GM12865 (cell line): ENCODE results near the gene INSYN2A.

Source experiments
- DNase-seq: peaks from one replicate; pipeline ENCODE4 v3.0.0; 2010; ENCODE audit warnings: low read depth
- H3K4me3 ChIP-seq: 2 replicates; pipeline ENCODE4 v1.5.1; 2011; ENCODE audit warnings: mild to moderate bottlenecking, low read depth, low read length, control low read depth
- TF ChIP-seq, protein P1 (sequence below): IDR thresholded peaks from 2 replicates; pipeline ENCODE4 v1.5.1; 2011; ENCODE audit warnings: low read length, control low read depth, low read depth, inconsistent platforms; ENCODE audit not compliant: insufficient read depth; ENCODE audit errors: missing control alignments

INSYN2A gene, protein sequence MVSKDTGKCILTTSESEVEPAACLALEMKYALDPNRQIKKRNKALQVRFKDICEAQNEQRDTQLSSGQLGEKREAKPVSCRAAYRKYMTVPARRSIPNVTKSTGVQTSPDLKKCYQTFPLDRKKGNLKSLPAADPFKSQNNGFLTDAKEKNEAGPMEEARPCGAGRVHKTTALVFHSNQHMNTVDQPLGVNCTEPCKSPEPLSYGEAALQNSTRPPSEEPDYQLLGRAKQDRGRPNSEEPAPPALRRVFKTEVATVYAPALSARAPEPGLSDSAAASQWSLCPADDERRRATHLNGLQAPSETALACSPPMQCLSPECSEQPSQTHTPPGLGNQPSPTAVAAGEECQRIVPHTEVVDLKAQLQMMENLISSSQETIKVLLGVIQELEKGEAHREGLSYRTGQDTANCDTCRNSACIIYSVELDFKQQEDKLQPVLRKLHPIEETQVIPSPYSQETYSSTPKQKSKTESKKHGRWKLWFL

DNA sequence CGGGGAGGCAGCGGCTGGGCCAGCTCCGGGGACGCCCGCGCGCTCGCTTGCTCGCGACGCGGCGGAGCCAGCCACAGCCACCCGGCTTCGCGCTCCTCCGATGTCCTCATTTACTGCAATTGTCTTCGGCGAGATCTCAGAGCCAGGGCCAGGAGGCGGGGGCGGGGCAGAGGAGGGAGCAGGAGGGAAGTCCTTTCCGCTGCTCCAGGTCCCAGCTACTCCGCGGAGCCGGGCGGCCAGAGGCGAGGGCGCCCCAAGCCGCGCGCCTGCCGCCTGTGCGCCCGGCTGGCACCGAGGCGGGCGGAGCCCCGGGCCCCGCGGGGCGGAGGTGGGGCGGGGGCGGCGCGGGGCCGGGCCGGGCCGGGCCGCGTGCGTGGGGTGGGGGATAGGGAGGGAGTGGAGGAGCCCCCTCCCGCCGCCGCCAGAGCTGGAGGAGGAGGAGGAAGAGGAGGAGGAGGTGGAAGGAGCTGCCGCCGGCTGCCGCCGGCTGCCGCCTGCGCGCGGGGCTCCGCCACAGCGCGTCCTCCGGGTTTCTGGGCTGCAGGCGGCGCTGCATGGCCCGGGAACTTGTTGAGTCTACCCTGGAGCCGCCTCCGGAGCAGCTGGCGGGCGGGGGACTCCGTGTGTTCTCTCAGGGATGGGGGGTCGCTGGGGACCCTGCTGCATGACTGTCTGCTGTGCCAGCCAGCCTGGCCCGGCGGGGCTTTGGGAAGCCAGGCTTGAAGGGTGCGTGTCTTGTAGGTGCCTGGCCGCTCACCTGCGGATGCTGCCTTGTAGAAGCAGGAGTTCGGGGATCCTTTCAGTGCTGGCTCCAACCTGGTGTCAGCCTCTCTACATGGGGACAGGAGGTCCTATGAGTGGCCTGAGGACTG, at the start of gene INSYN2A:
Gene INSYN2A (minus strand): TSS at position 310 of the 872 bp plus-strand sequence. CDS start 20,196 bp downstream, outside the sequence.
- TF ChIP-seq, protein P1, sequence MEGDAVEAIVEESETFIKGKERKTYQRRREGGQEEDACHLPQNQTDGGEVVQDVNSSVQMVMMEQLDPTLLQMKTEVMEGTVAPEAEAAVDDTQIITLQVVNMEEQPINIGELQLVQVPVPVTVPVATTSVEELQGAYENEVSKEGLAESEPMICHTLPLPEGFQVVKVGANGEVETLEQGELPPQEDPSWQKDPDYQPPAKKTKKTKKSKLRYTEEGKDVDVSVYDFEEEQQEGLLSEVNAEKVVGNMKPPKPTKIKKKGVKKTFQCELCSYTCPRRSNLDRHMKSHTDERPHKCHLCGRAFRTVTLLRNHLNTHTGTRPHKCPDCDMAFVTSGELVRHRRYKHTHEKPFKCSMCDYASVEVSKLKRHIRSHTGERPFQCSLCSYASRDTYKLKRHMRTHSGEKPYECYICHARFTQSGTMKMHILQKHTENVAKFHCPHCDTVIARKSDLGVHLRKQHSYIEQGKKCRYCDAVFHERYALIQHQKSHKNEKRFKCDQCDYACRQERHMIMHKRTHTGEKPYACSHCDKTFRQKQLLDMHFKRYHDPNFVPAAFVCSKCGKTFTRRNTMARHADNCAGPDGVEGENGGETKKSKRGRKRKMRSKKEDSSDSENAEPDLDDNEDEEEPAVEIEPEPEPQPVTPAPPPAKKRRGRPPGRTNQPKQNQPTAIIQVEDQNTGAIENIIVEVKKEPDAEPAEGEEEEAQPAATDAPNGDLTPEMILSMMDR, result no peak
- DNase-seq, result no peak
- H3K4me3 ChIP-seq, result no peak within 1 kb of the TSS

GRCh38 chr10:127245456-127245855, 49.1 kb upstream of the INSYN2A start:
- no peak for DNase-seq
- no peak overlapping the region for H3K4me3 ChIP-seq
- TF ChIP-seq, protein P1, result no peak

DNA sequence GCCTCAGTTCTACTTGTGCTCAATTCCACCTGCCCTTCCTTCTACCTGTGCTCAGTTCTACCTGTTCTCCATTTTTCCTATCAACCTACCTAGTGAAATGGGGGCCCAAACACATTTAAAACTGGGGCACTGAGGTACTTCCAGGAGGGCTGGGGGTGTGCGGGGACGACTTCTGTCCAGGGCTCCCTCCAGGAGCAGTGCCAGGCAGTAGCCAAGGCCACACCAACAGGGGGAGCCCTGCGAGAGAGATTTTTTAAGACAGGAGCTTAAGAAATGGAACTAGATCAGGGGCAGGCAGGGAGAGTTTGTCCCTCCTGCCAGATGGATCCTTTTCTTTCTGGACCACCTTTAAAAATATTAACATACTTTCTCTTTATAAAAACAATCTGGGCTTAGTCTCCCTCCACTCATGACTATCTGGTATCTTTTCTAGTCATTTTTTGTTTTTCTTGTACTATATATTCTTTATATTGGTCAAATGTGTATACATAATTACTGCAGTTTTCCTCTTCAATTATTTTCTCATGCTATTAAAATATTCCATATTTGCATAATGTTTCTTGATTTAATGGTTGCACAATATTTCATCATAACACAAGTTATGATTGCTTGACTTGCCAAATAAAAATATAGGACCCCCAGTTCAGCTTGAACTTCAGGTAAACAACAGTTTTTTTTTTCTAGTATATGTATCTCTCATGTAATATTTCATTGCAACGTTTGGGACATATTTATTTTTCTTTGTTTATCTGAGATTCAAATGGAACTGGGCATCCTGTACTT, 47.3 kb upstream of the INSYN2A start:
- no peak for DNase-seq
- TF ChIP-seq, protein P1, result no peak
- H3K4me3 ChIP-seq, result no peak overlapping the region

GRCh38 chr10:127242914-127243313, 46.5 kb upstream of the INSYN2A start:
- TF ChIP-seq, protein P1, result no peak
- H3K4me3 ChIP-seq, result no peak overlapping the region
- no peak for DNase-seq

- no peak overlapping the region for H3K4me3 ChIP-seq
- TF ChIP-seq, protein P1, result no peak
- no peak for DNase-seq
These were observed 39.9 kb upstream of the INSYN2A start for GRCh38 chr10:127236266-127236665.

GRCh38 chr10:127234306-127234800, 38.0 kb upstream of the INSYN2A start:
- DNase-seq, result no peak

More at GRCh38 chr10:127234306-127234800, 38.0 kb upstream of the INSYN2A start:
- H3K4me3 ChIP-seq, result no peak overlapping the region
- TF ChIP-seq, protein P1, result no peak
